Neural cell (in vitro differentiated cells): ENCODE results near the gene CFAP299. TPM values are rescaled to one million over a fixed set of nuclear protein-coding genes. Genes with fewer than 3 reads are reported as not detected.

ENCODE experiments used
- H2AFZ ChIP-seq: fragments of 200-600, 300-800 bp; sonication (generic), shearing (Covaris generic); 2 replicates; pipeline ENCODE4 v1.6.0; 2014; ENCODE audit warnings: low read depth, mild to moderate bottlenecking, antibody characterized with exemption, low read length, moderate library complexity
- H3F3A ChIP-seq: fragments of 200-600 bp; shearing (Covaris generic); 2 replicates; pipeline ENCODE4 v1.6.1; 2016; ENCODE audit warnings: mild to moderate bottlenecking, moderate library complexity, mixed read lengths, antibody characterized with exemption, low read length; ENCODE audit not compliant: insufficient read depth, poor library complexity, severe bottlenecking
- H3K27ac ChIP-seq: fragments of 200-600, 300-800 bp; sonication (generic), shearing (Covaris generic); 2 replicates; pipeline ENCODE4 v1.5.1; 2014; ENCODE audit warnings: mild to moderate bottlenecking, low read length, moderate library complexity
- H3K27me3 ChIP-seq: fragments of 300-800, 200-600 bp; sonication (generic), shearing (Covaris generic); 2 replicates; pipeline ENCODE4 v1.6.0; 2014; ENCODE audit warnings: mild to moderate bottlenecking, low read depth, low read length, moderate library complexity; ENCODE audit not compliant: insufficient read depth
- H3K36me3 ChIP-seq: fragments of 300-800, 200-600 bp; sonication (generic), shearing (Covaris generic); 2 replicates; pipeline ENCODE4 v1.5.1; 2014; ENCODE audit warnings: mild to moderate bottlenecking, antibody characterized with exemption, low read length, moderate library complexity; ENCODE audit not compliant: insufficient read depth
- H3K4me2 ChIP-seq: fragments of 300-800, 200-600 bp; sonication (generic), shearing (Covaris generic); 2 replicates; pipeline ENCODE4 v1.6.0; 2014; ENCODE audit warnings: mild to moderate bottlenecking, low read length
- H3K4me3 ChIP-seq: fragments of 300-800, 200-600 bp; sonication (generic), shearing (Covaris generic); 2 replicates; pipeline ENCODE4 v1.5.1; 2014; ENCODE audit warnings: mild to moderate bottlenecking, low read length, moderate library complexity
- H3K79me2 ChIP-seq: fragments of 200-600 bp; shearing (Covaris generic); replicated peaks from 2 replicates; pipeline ENCODE4 v1.6.0; 2014; ENCODE audit warnings: mild to moderate bottlenecking, low read length, moderate library complexity; ENCODE audit not compliant: insufficient read depth
- H3K9ac ChIP-seq: fragments of 300-800, 200-600 bp; sonication (generic), shearing (Covaris generic); 2 replicates; pipeline ENCODE4 v1.6.1; 2016; ENCODE audit warnings: mild to moderate bottlenecking, low read length, mixed read lengths
- H3K9me2 ChIP-seq: fragments of 200-600 bp; shearing (Covaris generic); 2 replicates; pipeline ENCODE4 v1.6.1; 2016; ENCODE audit warnings: mild to moderate bottlenecking, low read length, mixed read lengths; ENCODE audit not compliant: insufficient read depth
- H3K9me3 ChIP-seq: fragments of 200-600, 300-800 bp; sonication (generic), shearing (Covaris generic); 2 replicates; pipeline ENCODE4 v1.6.1; 2016; ENCODE audit warnings: mild to moderate bottlenecking, mixed run types, low read length, moderate library complexity, mixed read lengths
- H4K20me1 ChIP-seq: fragments of 200-600 bp; shearing (Covaris generic); 2 replicates; pipeline ENCODE4 v1.6.1; 2016; ENCODE audit warnings: mild to moderate bottlenecking, mixed run types; ENCODE audit not compliant: insufficient read depth
- EP300 ChIP-seq: fragments of 450-650 bp; conservative IDR thresholded peaks from 2 replicates; pipeline ENCODE4 v1.6.1; 2014; ENCODE audit warnings: antibody characterized with exemption, mild to moderate bottlenecking, moderate library complexity; ENCODE audit not compliant: poor library complexity, severe bottlenecking
- EZH2 ChIP-seq: fragments of 200-600, 300-800 bp; shearing (Covaris generic), sonication (generic); IDR thresholded peaks from 2 replicates; pipeline ENCODE4 v1.6.1; 2014; ENCODE audit warnings: antibody characterized with exemption, low read length, borderline replicate concordance, mild to moderate bottlenecking; ENCODE audit not compliant: insufficient read depth, poor library complexity, severe bottlenecking
- MXI1 ChIP-seq: fragments of 450-650 bp; conservative IDR thresholded peaks from 2 replicates; pipeline ENCODE4 v1.6.1; 2014; ENCODE audit warnings: antibody characterized with exemption, mild to moderate bottlenecking; ENCODE audit not compliant: poor library complexity, severe bottlenecking
- POLR2AphosphoS5 ChIP-seq: IDR thresholded peaks from 2 replicates; pipeline ENCODE4 v1.6.1; 2012
- RAD21 ChIP-seq: fragments of 450-650 bp; conservative IDR thresholded peaks from 2 replicates; pipeline ENCODE4 v1.6.1; 2014; ENCODE audit warnings: antibody characterized with exemption, mild to moderate bottlenecking, moderate library complexity
- SMC3 ChIP-seq: fragments of 450-650 bp; conservative IDR thresholded peaks from 2 replicates; pipeline ENCODE4 v1.6.1; 2014; ENCODE audit warnings: antibody characterized with exemption, mild to moderate bottlenecking, moderate library complexity; ENCODE audit not compliant: poor library complexity
- TAF1 ChIP-seq: IDR thresholded peaks from 2 replicates; pipeline ENCODE4 v1.6.1; 2012; ENCODE audit warnings: low read depth
- polyA plus RNA-seq: library from polyadenylated mRNA; depleted of rRNA; stranded (reverse); fragments of >200 nt; gene quantifications from 2 replicates; pipeline ENCODE4 v1.2.3, GENCODE V29; 2014
- TF ChIP-seq, protein P1 (sequence below): IDR thresholded peaks from 2 replicates; pipeline ENCODE4 v1.6.1; 2012; ENCODE audit warnings: borderline replicate concordance
- TF ChIP-seq, protein P2 (sequence below): fragments of 450-650 bp; IDR thresholded peaks from 2 replicates; pipeline ENCODE4 v1.5.1; 2014; ENCODE audit warnings: antibody characterized with exemption, mild to moderate bottlenecking, moderate library complexity; ENCODE audit not compliant: poor library complexity, severe bottlenecking

Gene CFAP299
- polyA plus RNA-seq, 1 donor from 2014 or later, result not detected

DNA sequence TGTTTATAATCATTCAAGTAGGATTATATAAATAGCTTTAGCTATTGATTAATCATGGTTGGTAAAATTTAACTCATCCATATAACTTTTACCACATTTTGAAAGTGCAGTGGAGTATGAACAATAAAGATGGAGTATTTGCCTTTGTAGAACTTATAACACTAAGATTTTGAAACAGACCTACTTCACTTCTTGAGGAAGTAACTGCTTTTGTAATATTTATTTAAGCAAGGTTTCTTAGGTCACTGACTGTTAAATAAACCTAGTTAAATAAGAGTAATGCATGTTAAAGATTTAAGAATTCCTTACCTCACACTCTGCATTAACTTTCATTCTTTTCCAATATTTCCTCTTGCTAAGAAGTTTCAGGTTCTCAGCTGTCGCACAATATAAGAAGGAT, 242.5 kb downstream of the CFAP299 start:
- H3K9me3 ChIP-seq, result no peaks in the 10 kb centered on the region
- TF ChIP-seq, protein P1, sequence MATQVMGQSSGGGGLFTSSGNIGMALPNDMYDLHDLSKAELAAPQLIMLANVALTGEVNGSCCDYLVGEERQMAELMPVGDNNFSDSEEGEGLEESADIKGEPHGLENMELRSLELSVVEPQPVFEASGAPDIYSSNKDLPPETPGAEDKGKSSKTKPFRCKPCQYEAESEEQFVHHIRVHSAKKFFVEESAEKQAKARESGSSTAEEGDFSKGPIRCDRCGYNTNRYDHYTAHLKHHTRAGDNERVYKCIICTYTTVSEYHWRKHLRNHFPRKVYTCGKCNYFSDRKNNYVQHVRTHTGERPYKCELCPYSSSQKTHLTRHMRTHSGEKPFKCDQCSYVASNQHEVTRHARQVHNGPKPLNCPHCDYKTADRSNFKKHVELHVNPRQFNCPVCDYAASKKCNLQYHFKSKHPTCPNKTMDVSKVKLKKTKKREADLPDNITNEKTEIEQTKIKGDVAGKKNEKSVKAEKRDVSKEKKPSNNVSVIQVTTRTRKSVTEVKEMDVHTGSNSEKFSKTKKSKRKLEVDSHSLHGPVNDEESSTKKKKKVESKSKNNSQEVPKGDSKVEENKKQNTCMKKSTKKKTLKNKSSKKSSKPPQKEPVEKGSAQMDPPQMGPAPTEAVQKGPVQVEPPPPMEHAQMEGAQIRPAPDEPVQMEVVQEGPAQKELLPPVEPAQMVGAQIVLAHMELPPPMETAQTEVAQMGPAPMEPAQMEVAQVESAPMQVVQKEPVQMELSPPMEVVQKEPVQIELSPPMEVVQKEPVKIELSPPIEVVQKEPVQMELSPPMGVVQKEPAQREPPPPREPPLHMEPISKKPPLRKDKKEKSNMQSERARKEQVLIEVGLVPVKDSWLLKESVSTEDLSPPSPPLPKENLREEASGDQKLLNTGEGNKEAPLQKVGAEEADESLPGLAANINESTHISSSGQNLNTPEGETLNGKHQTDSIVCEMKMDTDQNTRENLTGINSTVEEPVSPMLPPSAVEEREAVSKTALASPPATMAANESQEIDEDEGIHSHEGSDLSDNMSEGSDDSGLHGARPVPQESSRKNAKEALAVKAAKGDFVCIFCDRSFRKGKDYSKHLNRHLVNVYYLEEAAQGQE, result no peak
- TF ChIP-seq RAD21 (no peak), SMC3 (no peak), EP300 (no peak), POLR2AphosphoS5 (no peak), MXI1 (no peak)
- no peaks in the 10 kb centered on the region for H3K79me2 ChIP-seq
- H3K27me3 ChIP-seq, result no peaks in the 10 kb centered on the region
- H2AFZ ChIP-seq, result no peak overlapping the region
- no peaks in the 10 kb centered on the region for H4K20me1 ChIP-seq
- H3K4me3 ChIP-seq, result no peak overlapping the region
- no peak overlapping the region for H3K9ac ChIP-seq
- H3K36me3 ChIP-seq, result no peaks in the 10 kb centered on the region
- H3K4me2 ChIP-seq, result no peak overlapping the region
- H3K27ac ChIP-seq, result no peak overlapping the region
- no peaks in the 10 kb centered on the region for H3K9me2 ChIP-seq
- H3F3A ChIP-seq, result no peaks in the 10 kb centered on the region

DNA sequence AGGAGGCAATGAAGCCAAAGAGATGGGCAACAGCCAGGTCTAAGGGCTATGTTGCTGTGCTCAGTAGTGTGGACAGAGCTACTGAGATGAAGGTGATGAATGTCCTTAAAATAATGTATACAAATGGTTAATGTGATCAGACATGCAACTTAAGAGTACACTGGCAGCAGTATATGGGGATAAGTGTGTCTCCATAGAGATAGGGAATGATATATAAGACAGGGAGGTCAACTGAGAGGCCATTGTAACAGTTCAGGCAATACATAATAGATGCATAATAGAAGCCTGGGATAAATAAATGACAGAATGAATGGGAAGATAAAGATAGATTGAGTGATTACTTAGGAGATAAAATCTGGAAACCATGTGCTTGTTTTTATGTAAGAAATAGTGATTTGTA, 250.0 kb downstream of the CFAP299 start:
- Histone ChIP-seq H3K27me3 (no peaks in the 10 kb centered on the region), H3K9me2 (no peaks in the 10 kb centered on the region), H3F3A (no peaks in the 10 kb centered on the region), H3K79me2 (no peaks in the 10 kb centered on the region), H3K9me3 (no peaks in the 10 kb centered on the region), H3K4me2 (no peak overlapping the region), H3K4me3 (no peak overlapping the region), H3K9ac (no peak overlapping the region), H4K20me1 (no peaks in the 10 kb centered on the region), H2AFZ (no peak overlapping the region), H3K36me3 (no peaks in the 10 kb centered on the region), H3K27ac (no peak overlapping the region)
- TF ChIP-seq EZH2 (no peak), MXI1 (no peak), POLR2AphosphoS5 (no peak), EP300 (no peak), TAF1 (no peak), RAD21 (no peak), SMC3 (no peak)
- TF ChIP-seq, protein P2, sequence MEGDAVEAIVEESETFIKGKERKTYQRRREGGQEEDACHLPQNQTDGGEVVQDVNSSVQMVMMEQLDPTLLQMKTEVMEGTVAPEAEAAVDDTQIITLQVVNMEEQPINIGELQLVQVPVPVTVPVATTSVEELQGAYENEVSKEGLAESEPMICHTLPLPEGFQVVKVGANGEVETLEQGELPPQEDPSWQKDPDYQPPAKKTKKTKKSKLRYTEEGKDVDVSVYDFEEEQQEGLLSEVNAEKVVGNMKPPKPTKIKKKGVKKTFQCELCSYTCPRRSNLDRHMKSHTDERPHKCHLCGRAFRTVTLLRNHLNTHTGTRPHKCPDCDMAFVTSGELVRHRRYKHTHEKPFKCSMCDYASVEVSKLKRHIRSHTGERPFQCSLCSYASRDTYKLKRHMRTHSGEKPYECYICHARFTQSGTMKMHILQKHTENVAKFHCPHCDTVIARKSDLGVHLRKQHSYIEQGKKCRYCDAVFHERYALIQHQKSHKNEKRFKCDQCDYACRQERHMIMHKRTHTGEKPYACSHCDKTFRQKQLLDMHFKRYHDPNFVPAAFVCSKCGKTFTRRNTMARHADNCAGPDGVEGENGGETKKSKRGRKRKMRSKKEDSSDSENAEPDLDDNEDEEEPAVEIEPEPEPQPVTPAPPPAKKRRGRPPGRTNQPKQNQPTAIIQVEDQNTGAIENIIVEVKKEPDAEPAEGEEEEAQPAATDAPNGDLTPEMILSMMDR, result no peak
- TF ChIP-seq, protein P1, result no peak
